Activated naive CD4-positive, alpha-beta T cell treated with anti-CD3 and anti-CD28 coated beads, Interleukin-2, amount 50 U/mL, for 16 hours (primary cell): Measurements from ENCODE around the gene AHI1.

Experiments used
- DNase-seq: peaks from one replicate; pipeline ENCODE4 v3.0.0-alpha.2; 2020

AHI1 gene

GRCh38 chr6:135449246-135449645 is 48.3 kb downstream of the AHI1 start:
- no peak for DNase-seq

GRCh38 chr6:135440087-135440792 is 57.3 kb downstream of the AHI1 start:
- DNase-seq: no peak

- DNase-seq: no peak
Measured at GRCh38 chr6:135439549-135439948, 58.0 kb downstream of the AHI1 start.

GRCh38 chr6:135438907-135439535 is 58.5 kb downstream of the AHI1 start:
- no peak for DNase-seq

GRCh38 chr6:135434991-135435390 is 62.5 kb downstream of the AHI1 start:
- no peak for DNase-seq

GRCh38 chr6:135434095-135434494 is 63.4 kb downstream of the AHI1 start:
- DNase-seq: no peak

GRCh38 chr6:135428078-135428477 is 69.5 kb downstream of the AHI1 start:
- DNase-seq: no peak

GRCh38 chr6:135426833-135427232 is 70.7 kb downstream of the AHI1 start:
- DNase-seq: no peak

- no peak for DNase-seq
Measured at GRCh38 chr6:135424385-135424784, 73.2 kb downstream of the AHI1 start.

GRCh38 chr6:135423649-135424128 is 73.9 kb downstream of the AHI1 start:
- no peak for DNase-seq

GRCh38 chr6:135419162-135419561 is 78.4 kb downstream of the AHI1 start:
- no peak for DNase-seq

GRCh38 chr6:135418040-135418760 is 79.3 kb downstream of the AHI1 start:
- DNase-seq: no peak

GRCh38 chr6:135412761-135413160 is 84.8 kb downstream of the AHI1 start:
- no peak for DNase-seq

GRCh38 chr6:135411849-135412248 is 85.7 kb downstream of the AHI1 start:
- no peak for DNase-seq

- DNase-seq: no peak
Measured at GRCh38 chr6:135411339-135411738, 86.2 kb downstream of the AHI1 start.

- DNase-seq: no peak
Measured at GRCh38 chr6:135410856-135411255, 86.7 kb downstream of the AHI1 start.

- DNase-seq: no peak
Measured at GRCh38 chr6:135403584-135403983, 94.0 kb downstream of the AHI1 start.

- DNase-seq: no peak
Measured at GRCh38 chr6:135402311-135402710, 95.2 kb downstream of the AHI1 start.

GRCh38 chr6:135397172-135397952 is 100.2 kb downstream of the AHI1 start:
- no peak for DNase-seq

GRCh38 chr6:135395136-135395535 is 102.4 kb downstream of the AHI1 start:
- DNase-seq: no peak

- DNase-seq: no peak
Measured at GRCh38 chr6:135393289-135393688, 104.3 kb downstream of the AHI1 start.

- no peak for DNase-seq
Measured at GRCh38 chr6:135390458-135390857, 107.1 kb downstream of the AHI1 start.

- no peak for DNase-seq
Measured at GRCh38 chr6:135385299-135385698, 112.2 kb downstream of the AHI1 start.
